Testis (tissue), 3 donors: Measurements from ENCODE around the gene SF3B1. TPM values are rescaled to one million over a fixed set of nuclear protein-coding genes. Genes with fewer than 3 reads are reported as not detected.

Experiments used
- DNase-seq: peaks from one replicate; pipeline ENCODE4 v3.0.0-alpha.2; 2019
- H3K27ac ChIP-seq, 2 donors: fragments of 200-600 bp; sonication (generic); one replicate each; pipeline ENCODE4 v1.5.1; 2019
- H3K27me3 ChIP-seq: fragments of 200-600 bp; sonication (generic); one replicate; pipeline ENCODE4 v1.5.1; 2019
- H3K36me3 ChIP-seq: fragments of 200-600 bp; sonication (generic); one replicate; pipeline ENCODE4 v1.5.1; 2017; ENCODE audit warnings: low read depth; ENCODE audit errors: missing control alignments
- H3K4me1 ChIP-seq: fragments of 200-600 bp; sonication (generic); one replicate; pipeline ENCODE4 v1.5.1; 2019
- H3K4me3 ChIP-seq, 2 donors: fragments of 200-600 bp; sonication (generic); one replicate each; pipeline ENCODE4 v1.5.1; 2017 to 2019
- H3K9me3 ChIP-seq: fragments of 200-600 bp; sonication (generic); one replicate; pipeline ENCODE4 v1.5.1; 2017
- POLR2A ChIP-seq: fragments of 450-650 bp; IDR thresholded peaks from one replicate; pipeline ENCODE4 v1.6.1; 2017; ENCODE audit warnings: antibody characterized with exemption, mild to moderate bottlenecking, moderate library complexity
- WGBS, 2 donors: methylation state at CpG; one replicate each; pipeline ENCODE4 v1.1.5; 2018; 5-methylcytosine and 5-hydroxymethylcytosine counted together
- intact Hi-C: fragments of 100-400 bp; cut with DNase I; formaldehyde crosslinking; loops from one replicate; pipeline ENCODE4 v1.15.1; 2023; ENCODE audit warnings: low total_unique reads
- polyA plus RNA-seq: library from polyadenylated mRNA; stranded (reverse); fragments of 350-450 nt; fragmentation: Illumina TruSeq; extraction: RNeasy Lipid Tissue Mini Kit (QIAGEN cat#74804); gene quantifications from one replicate; pipeline ENCODE4 v1.2.3, GENCODE V29; 2014; ENCODE audit warnings: low read depth, low replicate concordance; ENCODE audit not compliant: insufficient read depth
- total RNA-seq, 2 donors: library from RNA; depleted of rRNA; stranded (reverse); fragments of >200 nt; gene quantifications; one replicate each; pipeline ENCODE4 v1.2.3, GENCODE V29; 2016
- TF ChIP-seq, protein P1 (sequence below), 3 experiments: fragments of 450-650 bp in 2 of 3; fragments of 200-600 bp in 1 of 3; sonication (generic) in 1 of 3; IDR thresholded peaks; one replicate each; pipeline ENCODE4 v1.5.1; 2016 to 2019; ENCODE audit warnings: antibody characterized with exemption in 3 of 3, mild to moderate bottlenecking in 2 of 3, moderate library complexity in 1 of 3

The SF3B1 gene
- total and polyA plus RNA-seq, 3 donors from 2014 or later: 178 to 293 (median 288) TPM

DNA sequence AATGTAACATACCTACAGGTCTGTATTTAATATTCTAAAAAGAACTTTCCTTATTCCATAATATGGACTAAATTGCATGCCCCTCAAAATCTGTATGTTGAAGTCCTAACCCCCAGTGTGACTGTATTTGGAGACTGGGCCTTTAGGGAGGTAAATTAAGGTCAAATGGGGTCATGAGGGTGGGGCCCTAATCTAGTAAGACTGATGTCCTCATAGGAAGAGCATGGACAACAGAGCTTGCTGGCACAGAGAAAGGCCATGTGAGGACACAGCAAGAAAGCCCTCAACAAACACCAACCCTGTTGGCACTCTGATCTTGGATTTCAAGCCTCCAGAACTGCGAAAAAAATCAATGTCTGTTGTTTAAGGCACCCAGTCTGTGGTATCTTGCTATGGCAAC is 18.6 kb downstream of the SF3B1 start:
- Histone ChIP-seq H3K4me3 (no peak overlapping the region), H3K9me3 (no peaks in the 10 kb centered on the region), H3K4me1 (no peaks in the 10 kb centered on the region), H3K36me3 (no peaks in the 10 kb centered on the region), H3K27ac (no peak overlapping the region), H3K27me3 (no peaks in the 10 kb centered on the region)
- intact Hi-C loops: no loop called here
- TF ChIP-seq, protein P1, sequence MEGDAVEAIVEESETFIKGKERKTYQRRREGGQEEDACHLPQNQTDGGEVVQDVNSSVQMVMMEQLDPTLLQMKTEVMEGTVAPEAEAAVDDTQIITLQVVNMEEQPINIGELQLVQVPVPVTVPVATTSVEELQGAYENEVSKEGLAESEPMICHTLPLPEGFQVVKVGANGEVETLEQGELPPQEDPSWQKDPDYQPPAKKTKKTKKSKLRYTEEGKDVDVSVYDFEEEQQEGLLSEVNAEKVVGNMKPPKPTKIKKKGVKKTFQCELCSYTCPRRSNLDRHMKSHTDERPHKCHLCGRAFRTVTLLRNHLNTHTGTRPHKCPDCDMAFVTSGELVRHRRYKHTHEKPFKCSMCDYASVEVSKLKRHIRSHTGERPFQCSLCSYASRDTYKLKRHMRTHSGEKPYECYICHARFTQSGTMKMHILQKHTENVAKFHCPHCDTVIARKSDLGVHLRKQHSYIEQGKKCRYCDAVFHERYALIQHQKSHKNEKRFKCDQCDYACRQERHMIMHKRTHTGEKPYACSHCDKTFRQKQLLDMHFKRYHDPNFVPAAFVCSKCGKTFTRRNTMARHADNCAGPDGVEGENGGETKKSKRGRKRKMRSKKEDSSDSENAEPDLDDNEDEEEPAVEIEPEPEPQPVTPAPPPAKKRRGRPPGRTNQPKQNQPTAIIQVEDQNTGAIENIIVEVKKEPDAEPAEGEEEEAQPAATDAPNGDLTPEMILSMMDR (IDR thresholded peaks at IDR 0.05): no peak
- no peak for TF ChIP-seq POLR2A
- DNase-seq: no peak
- 92% methylated on average over 1 of the region's 1 CpG for WGBS, 2 donors

DNA sequence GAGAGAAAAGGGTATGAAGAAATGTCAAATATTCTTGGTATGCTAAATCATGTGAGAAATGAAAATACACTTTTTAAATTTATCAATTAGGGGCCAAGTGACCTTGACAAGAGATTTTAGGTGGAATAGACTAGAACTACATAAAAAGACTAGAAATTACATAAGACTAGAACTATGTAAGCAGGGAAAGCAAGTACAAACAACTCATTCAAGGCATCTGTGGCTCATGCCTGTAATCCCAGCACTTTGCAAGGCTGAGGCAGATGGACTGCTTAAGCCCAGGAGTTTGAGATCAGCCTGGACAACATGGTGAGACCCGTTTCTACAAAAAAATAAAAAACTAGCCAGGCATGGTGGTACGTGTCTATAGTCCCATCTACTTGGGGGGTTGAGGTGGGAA is 20.3 kb downstream of the SF3B1 start:
- WGBS, 2 donors: 70 to 79% methylated on average over 2 of the region's 2 CpGs
- H3K36me3 ChIP-seq: no peaks in the 10 kb centered on the region
- intact Hi-C loops: no loop called here

DNA sequence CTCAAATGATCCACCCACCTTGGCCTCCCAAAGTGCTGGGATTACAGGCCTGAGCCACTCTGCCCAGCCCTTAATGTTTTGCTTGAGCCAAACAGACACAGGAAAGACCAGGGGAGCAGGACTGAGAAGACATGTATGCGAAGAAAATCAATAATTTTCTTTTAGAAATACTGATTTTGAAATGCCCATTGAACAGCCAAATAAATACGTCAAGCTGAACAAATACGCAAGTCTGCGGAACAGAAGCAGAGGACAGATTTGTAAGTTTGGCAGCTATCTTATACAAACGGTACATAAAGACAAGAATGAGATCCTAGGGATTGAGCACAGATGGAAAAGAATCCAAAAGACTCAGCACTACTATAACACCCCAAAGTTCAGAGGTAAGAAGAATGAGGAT is 20.8 kb downstream of the SF3B1 start:
- intact Hi-C loops: no loop called here
- TF ChIP-seq POLR2A: no peak
- TF ChIP-seq, protein P1 (IDR thresholded peaks at IDR 0.05): no peak
- DNase-seq: no peak
- 93% methylated on average over 5 of the region's 5 CpGs for WGBS, 2 donors
- H3K36me3 ChIP-seq: no peaks in the 10 kb centered on the region
- no peak overlapping the region for H3K4me3 ChIP-seq
- no peaks in the 10 kb centered on the region for H3K4me1 ChIP-seq
- H3K27me3 ChIP-seq: no peaks in the 10 kb centered on the region
- H3K27ac ChIP-seq: no peak overlapping the region
- no peaks in the 10 kb centered on the region for H3K9me3 ChIP-seq

More for the DNA sequence above, 20.3 kb downstream of the SF3B1 start:
- Histone ChIP-seq H3K4me3 (no peak overlapping the region), H3K4me1 (no peaks in the 10 kb centered on the region), H3K27ac (no peak overlapping the region), H3K27me3 (no peaks in the 10 kb centered on the region), H3K9me3 (no peaks in the 10 kb centered on the region)
- no peak for DNase-seq
- no peak for TF ChIP-seq POLR2A
- TF ChIP-seq, protein P1 (IDR thresholded peaks at IDR 0.05): no peak

DNA sequence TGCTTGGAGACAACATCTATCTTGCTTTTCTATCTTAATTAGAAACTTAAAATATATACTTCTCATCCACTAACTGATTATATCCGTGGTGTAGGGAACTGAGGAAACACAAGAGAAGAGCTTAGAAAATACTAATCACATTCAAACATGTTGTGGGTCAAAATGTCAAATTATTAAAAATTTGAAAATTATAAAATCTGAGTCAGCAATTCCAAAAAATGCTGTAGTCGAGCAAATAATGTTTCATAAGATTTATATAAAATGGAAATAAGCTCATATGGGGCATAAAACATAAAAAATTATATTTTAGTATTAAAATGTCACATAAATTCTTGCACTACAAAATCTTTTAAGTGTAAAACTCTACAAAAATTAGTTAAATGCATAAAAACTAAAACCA is 29.2 kb downstream of the SF3B1 start:
- WGBS, 2 donors: 85 to 88% methylated on average over 2 of the region's 2 CpGs
- no peaks in the 10 kb centered on the region for H3K4me1 ChIP-seq
- intact Hi-C loops: no loop called here

More for the DNA sequence above, 29.2 kb downstream of the SF3B1 start:
- Histone ChIP-seq H3K36me3 (no peaks in the 10 kb centered on the region), H3K4me3 (no peak overlapping the region), H3K9me3 (no peaks in the 10 kb centered on the region), H3K27ac (no peak overlapping the region), H3K27me3 (no peaks in the 10 kb centered on the region)
- TF ChIP-seq POLR2A: no peak
- TF ChIP-seq, protein P1 (IDR thresholded peaks at IDR 0.05): no peak
- no peak for DNase-seq
